ENCODE measurements around the gene WDR13. TPM values are rescaled to one million over a fixed set of nuclear protein-coding genes. Genes with fewer than 3 reads are reported as not detected.

WDR13 gene
- polyA plus RNA-seq, 1 donor (not counting 4 experiments of a cell fraction or from before 2014, with no cell fraction given): 32.8 TPM

Small RNA genes lying within 50 kb of the gene (small RNA-seq; reads per million reads assigned to genes)
- 0 reads per million in 3 experiments for gene MRPL32P1 (ENCODE audit: insufficient read length in 3 of 3, low read depth in 3 of 3, low replicate concordance in 1 of 3)

Other genes with a start within 250 kb of the WDR13 start
- gene SSX3, start 240.8 kb upstream of the WDR13 start, polyA plus RNA-seq: not detected in 3 replicates
- gene SSX4, start 214.0 kb upstream of the WDR13 start, polyA plus RNA-seq: not detected in 3 replicates
- gene SSX4B, start 185.5 kb upstream of the WDR13 start, polyA plus RNA-seq: not detected in 3 replicates
- 199 to 339 TPM (median 316 TPM) in 3 replicates for gene SLC38A5, start 127.2 kb upstream of the WDR13 start, polyA plus RNA-seq
- 60.6 to 93.4 TPM (median 62.7 TPM) in 3 replicates for gene FTSJ1, start 121.3 kb upstream of the WDR13 start, polyA plus RNA-seq
- gene PORCN, start 88.5 kb upstream of the WDR13 start, polyA plus RNA-seq: 52.2 to 78.4 TPM (median 69.3 TPM) in 3 replicates
- 157 to 285 TPM (median 194 TPM) in 3 replicates for gene EBP, start 75.7 kb upstream of the WDR13 start, polyA plus RNA-seq
- 6.1 to 11.9 TPM (median 9.2 TPM) in 3 replicates for gene TBC1D25, start 57.8 kb upstream of the WDR13 start, polyA plus RNA-seq
- 237 to 327 TPM (median 282 TPM) in 3 replicates for gene RBM3, start 23.0 kb upstream of the WDR13 start, polyA plus RNA-seq
- 0.05 to 0.09 TPM (median 0.07 TPM) in 3 replicates for gene WAS, start 86.3 kb downstream of the WDR13 start, polyA plus RNA-seq
- 3.1 to 9.4 TPM (median 4.9 TPM) in 3 replicates for gene SUV39H1, start 99.2 kb downstream of the WDR13 start, polyA plus RNA-seq
- gene GLOD5, start 164.3 kb downstream of the WDR13 start, polyA plus RNA-seq: not detected in 3 replicates
- gene GATA1, start 189.1 kb downstream of the WDR13 start, polyA plus RNA-seq: not detected in 3 replicates
- gene HDAC6, start 204.6 kb downstream of the WDR13 start, polyA plus RNA-seq: 20.3 to 21.9 TPM (median 21.9 TPM) in 3 replicates
- not detected in 3 replicates for gene ERAS, start 229.0 kb downstream of the WDR13 start, polyA plus RNA-seq
- 0.54 to 1.6 TPM (median 1.4 TPM) in 3 replicates for gene PCSK1N, start 238.1 kb downstream of the WDR13 start, polyA plus RNA-seq

All from keratinocyte (primary cell).